Body of pancreas (tissue), 4 donors: ENCODE data around the gene DIDO1. TPM values are rescaled to one million over a fixed set of nuclear protein-coding genes. Genes with fewer than 3 reads are reported as not detected.

Source experiments
- ATAC-seq: fragments of 150-250 bp; one replicate; pipeline ENCODE4 v1.9.1; 2016
- DNase-seq, 4 donors: peaks; one replicate each; pipeline ENCODE4 v3.0.0-alpha.2; 2019
- H3K27ac ChIP-seq, 4 donors: fragments of 200-600 bp; sonication (generic); 1 replicate in 3 of 4; 2 replicates in 1 of 4; pipeline versions ENCODE4 v1.5.1 to v1.6.1; 2016 to 2019; ENCODE audit warnings: mild to moderate bottlenecking in 1 of 4, mixed read lengths in 1 of 4, moderate library complexity in 1 of 4
- H3K27me3 ChIP-seq, 2 donors: fragments of 200-600 bp; sonication (generic); one replicate each; pipeline ENCODE4 v1.6.0; 2016; ENCODE audit warnings: mild to moderate bottlenecking in 1 of 2
- H3K36me3 ChIP-seq, 2 donors: fragments of 200-600 bp; sonication (generic); replicated peaks in 1 of 2; 2 replicates each; pipeline ENCODE4 v1.5.1; 2016; ENCODE audit warnings: low read depth in 2 of 2; ENCODE audit not compliant: insufficient read depth in 1 of 2
- H3K4me1 ChIP-seq: fragments of 200-600 bp; sonication (generic); one replicate; pipeline ENCODE4 v1.6.0; 2016
- H3K4me3 ChIP-seq, 2 donors: fragments of 200-600 bp; sonication (generic); 1 replicate in 1 of 2; 2 replicates in 1 of 2; pipeline ENCODE4 v1.5.1; 2016 to 2019
- H3K9me3 ChIP-seq, 3 donors: fragments of 200-600 bp; sonication (generic); 1 replicate in 2 of 3; 2 replicates in 1 of 3; pipeline ENCODE4 v1.5.1; 2016
- POLR2A ChIP-seq, 3 donors: fragments of 450-650 bp; IDR thresholded peaks; one replicate each; pipeline ENCODE4 v1.6.1; 2016; ENCODE audit warnings: antibody characterized with exemption in 3 of 3, mild to moderate bottlenecking in 2 of 3
- WGBS, 2 donors: methylation state at CpG; one replicate each; pipeline ENCODE4 v1.1.5; 2017; 5-methylcytosine and 5-hydroxymethylcytosine counted together
- intact Hi-C: fragments of 100-400 bp; cut with DNase I; formaldehyde crosslinking; loops from one replicate; pipeline ENCODE4 v1.15.1; 2023
- total RNA-seq, 2 donors: library from RNA; depleted of rRNA; stranded (reverse); fragments of >200 nt; gene quantifications; one replicate each; pipeline ENCODE4 v1.1.0, GENCODE V29; 2016
- TF ChIP-seq, protein P1 (sequence below), 7 experiments: fragments of 450-650 bp in 4 of 7; fragments of 200-600 bp in 3 of 7; sonication (generic) in 3 of 7; IDR thresholded peaks; one replicate each; pipeline ENCODE4 v1.5.1; 2016 to 2019; ENCODE audit warnings: antibody characterized with exemption in 7 of 7

DIDO1 gene
- total RNA-seq, 2 donors from 2014 or later: 38.4 to 51.7 TPM

DNA sequence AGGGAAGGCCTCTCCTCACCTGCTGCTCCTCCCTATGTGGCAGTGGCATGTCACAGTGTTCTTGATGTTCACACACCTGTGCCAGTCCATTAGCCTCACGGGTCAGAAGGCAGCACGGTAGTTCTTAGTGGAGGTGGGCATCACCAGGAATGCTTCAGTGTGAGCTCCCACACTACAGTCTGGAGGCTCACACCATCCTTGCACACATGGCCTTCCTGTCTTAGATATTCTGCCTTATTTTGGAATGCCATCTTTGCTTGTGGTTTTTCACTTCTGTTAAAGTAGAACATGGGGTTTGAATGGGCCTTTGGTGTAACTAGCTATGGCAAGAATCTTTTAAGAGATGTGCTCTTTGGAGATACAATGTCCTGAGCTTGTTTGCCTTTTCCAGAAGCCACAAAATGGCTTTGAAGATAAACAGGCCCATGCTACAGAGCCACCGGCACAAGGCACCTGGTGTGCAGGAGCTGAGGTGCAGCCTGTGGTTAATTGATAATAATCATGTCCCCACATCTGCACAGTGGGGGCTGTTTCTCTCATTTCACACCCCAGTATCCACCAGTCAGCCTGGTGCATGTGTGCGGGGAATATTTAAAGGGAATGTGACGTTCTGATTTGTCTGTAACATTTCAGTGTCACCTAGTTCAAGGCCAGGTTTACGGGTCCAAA lies 23.0 kb upstream of the DIDO1 start:
- intact Hi-C loops: no loop called here
- Histone ChIP-seq H3K9me3 (no peaks in the 10 kb centered on the region), H3K4me1 (peaks cover 16% of the 10 kb centered on the region), H3K4me3 (no peak overlapping the region), H3K27ac (no peak overlapping the region), H3K27me3 (no peaks in the 10 kb centered on the region), H3K36me3 (peaks cover 0 to 16% of the 10 kb centered on the region in 2 donors)
- TF ChIP-seq, protein P1, sequence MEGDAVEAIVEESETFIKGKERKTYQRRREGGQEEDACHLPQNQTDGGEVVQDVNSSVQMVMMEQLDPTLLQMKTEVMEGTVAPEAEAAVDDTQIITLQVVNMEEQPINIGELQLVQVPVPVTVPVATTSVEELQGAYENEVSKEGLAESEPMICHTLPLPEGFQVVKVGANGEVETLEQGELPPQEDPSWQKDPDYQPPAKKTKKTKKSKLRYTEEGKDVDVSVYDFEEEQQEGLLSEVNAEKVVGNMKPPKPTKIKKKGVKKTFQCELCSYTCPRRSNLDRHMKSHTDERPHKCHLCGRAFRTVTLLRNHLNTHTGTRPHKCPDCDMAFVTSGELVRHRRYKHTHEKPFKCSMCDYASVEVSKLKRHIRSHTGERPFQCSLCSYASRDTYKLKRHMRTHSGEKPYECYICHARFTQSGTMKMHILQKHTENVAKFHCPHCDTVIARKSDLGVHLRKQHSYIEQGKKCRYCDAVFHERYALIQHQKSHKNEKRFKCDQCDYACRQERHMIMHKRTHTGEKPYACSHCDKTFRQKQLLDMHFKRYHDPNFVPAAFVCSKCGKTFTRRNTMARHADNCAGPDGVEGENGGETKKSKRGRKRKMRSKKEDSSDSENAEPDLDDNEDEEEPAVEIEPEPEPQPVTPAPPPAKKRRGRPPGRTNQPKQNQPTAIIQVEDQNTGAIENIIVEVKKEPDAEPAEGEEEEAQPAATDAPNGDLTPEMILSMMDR (IDR thresholded peaks at IDR 0.05): no peak
- no peak for TF ChIP-seq POLR2A (IDR thresholded peaks at IDR 0.05)
- WGBS, 2 donors: 96 to 97% methylated on average over 5 to 6 of the region's 6 CpGs
- ATAC-seq (no peak), DNase-seq (no peak)

DNA sequence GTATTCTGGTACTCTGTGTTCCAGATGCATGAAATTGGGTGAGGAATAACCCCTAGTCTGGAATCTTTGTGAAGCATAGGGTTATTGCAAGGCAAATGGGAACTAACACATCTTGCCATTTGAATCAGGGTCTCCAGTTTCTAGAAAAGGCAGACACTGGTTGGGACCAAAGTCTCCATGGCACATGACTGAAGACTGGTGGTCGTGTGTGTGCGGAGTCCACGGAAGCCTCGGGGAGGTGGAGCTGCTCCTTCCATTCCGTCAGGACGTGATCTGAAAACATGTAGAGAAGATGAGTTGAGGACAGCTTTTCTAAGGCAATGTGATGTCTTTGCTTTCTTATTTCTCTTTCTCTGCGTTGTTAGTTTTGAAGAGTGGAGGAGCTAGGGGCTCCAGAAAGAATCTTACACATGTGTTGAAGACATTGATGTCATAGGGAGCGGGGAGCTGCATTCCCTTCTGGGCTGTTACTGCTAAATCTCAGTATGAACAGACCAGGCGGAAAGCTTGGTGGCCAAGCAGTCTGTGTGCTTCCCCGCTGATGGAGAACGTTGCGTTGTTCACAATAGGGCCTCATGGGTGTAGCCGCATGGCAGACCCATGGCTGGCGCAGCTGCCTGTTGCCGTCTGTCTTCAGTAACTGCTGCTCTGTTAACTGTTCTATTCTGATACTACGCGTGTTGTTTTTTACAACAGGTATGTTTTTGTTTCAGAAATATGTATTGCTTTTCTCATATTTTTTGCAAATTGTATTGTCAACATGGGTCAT lies 21.4 kb upstream of the DIDO1 start:
- peaks cover 0 to 25% of the 10 kb centered on the region in 2 donors for H3K36me3 ChIP-seq

DNA sequence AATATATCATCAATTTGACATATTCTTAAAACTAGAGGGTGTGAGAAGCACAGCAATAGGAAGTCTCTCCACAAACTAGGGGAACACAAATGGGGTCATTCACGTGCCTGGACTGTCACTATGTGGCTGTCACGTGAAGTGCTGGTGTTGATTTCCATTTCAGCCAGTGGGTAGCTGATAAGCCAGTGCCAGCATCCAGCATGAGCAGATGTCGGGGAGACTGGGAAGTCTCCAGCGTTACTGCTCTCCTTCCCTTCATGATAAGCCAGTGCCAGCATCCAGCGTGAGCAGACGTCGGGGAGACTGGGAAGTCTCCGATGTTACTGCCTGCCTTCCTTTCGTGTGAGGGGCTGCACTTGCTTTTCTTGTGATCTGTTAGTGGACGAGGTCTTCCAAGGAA lies 20.6 kb upstream of the DIDO1 start:
- Histone ChIP-seq H3K27me3 (no peaks in the 10 kb centered on the region), H3K9me3 (no peaks in the 10 kb centered on the region), H3K4me3 (no peak overlapping the region), H3K27ac (no peak overlapping the region), H3K4me1 (peaks cover 9% of the 10 kb centered on the region), H3K36me3 (peaks cover 0 to 25% of the 10 kb centered on the region in 2 donors)
- ATAC-seq (peak; percentile 40), DNase-seq (peak in 2 of 4 donors; percentile 53 to 61)
- 32 to 35% methylated on average over 9 to 10 of the region's 10 CpGs for WGBS, 2 donors
- TF ChIP-seq POLR2A (IDR thresholded peaks at IDR 0.05): no peak
- TF ChIP-seq, protein P1 (IDR thresholded peaks at IDR 0.05): peak in 1 of 7 experiments; percentile 9
- intact Hi-C loops: no loop called here

More for the DNA sequence above, 21.4 kb upstream of the DIDO1 start:
- Histone ChIP-seq H3K4me3 (no peak overlapping the region), H3K27ac (no peak overlapping the region), H3K9me3 (no peaks in the 10 kb centered on the region), H3K27me3 (no peaks in the 10 kb centered on the region), H3K4me1 (peaks cover 16% of the 10 kb centered on the region)
- intact Hi-C loops: no loop called here
- no peak for ATAC-seq
- WGBS, 2 donors: 90 to 92% methylated on average over 17 of the region's 17 CpGs
- DNase-seq: no peak
- TF ChIP-seq, protein P1 (IDR thresholded peaks at IDR 0.05): no peak
- TF ChIP-seq POLR2A (IDR thresholded peaks at IDR 0.05): no peak

DNA sequence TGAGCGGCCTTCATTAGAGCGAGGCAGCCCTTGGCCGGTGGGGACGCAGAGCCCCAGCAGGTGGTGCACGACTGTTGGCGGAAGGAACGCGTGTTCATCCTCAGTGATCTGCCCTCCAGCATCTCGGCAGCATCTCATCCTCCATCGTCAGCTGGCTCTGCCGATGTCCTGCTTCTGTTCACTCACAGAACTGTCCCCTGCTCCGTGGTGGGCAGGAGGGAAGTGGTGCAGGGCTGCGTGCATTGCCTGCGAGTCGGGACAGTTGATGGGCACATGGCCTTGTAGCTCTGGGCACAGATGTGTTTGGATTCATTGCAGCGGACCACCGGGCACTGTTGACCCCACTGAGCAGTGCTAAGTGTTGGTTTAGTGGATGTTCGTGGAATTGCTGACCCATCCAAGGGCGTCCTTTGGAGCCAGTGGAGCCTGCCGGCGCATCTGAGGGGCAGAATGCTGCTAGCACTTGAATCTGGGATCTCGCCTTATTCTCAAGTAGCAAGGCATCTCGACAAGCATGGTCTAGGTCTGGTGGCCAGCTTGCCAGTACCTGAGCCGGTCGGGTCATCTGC lies 19.6 kb upstream of the DIDO1 start:
- Histone ChIP-seq H3K4me3 (no peak overlapping the region), H3K27ac (no peak overlapping the region), H3K36me3 (peaks cover 0 to 25% of the 10 kb centered on the region in 2 donors), H3K27me3 (no peaks in the 10 kb centered on the region), H3K9me3 (no peaks in the 10 kb centered on the region), H3K4me1 (peaks cover 9% of the 10 kb centered on the region)
- TF ChIP-seq POLR2A (IDR thresholded peaks at IDR 0.05): no peak
- TF ChIP-seq, protein P1 (IDR thresholded peaks at IDR 0.05): no peak
- DNase-seq (no peak), ATAC-seq (no peak)
- 93 to 94% methylated on average over 16 to 25 of the region's 25 CpGs for WGBS, 2 donors
- intact Hi-C loops: no loop called here
